Measurements from ENCODE around the gene NUP210.

Gene NUP210

DNA sequence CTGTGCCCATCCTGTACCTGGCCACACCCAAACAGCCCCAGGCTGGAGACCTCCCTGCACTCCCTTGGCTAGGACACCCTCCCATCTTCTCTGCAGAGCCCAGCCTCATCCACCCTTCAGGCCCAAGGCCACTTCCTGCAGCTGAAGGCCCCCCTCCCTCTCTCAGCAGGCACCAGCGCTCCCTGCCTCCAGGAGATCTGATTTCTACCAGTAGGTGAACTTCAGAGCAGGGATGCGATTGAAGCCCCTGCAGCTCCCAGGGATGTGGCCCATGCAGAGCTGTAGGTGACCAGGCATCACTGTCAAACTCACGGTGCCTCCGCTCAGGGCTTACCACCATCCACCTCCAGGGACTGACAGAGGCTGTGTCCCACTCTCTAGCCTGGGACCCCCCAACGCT, 96.3 kb downstream of the NUP210 start:
- DNase-seq (ENCODE audit: low read depth in 2 of 2): no peak

- no peak for DNase-seq (ENCODE audit: low read depth in 2 of 2)
Observed at GRCh38 chr3:13322324-13322723, 97.8 kb downstream of the NUP210 start.

- no peak for DNase-seq (ENCODE audit: low read depth in 2 of 2)
Observed at GRCh38 chr3:13319564-13320220, 100.4 kb downstream of the NUP210 start.

DNA sequence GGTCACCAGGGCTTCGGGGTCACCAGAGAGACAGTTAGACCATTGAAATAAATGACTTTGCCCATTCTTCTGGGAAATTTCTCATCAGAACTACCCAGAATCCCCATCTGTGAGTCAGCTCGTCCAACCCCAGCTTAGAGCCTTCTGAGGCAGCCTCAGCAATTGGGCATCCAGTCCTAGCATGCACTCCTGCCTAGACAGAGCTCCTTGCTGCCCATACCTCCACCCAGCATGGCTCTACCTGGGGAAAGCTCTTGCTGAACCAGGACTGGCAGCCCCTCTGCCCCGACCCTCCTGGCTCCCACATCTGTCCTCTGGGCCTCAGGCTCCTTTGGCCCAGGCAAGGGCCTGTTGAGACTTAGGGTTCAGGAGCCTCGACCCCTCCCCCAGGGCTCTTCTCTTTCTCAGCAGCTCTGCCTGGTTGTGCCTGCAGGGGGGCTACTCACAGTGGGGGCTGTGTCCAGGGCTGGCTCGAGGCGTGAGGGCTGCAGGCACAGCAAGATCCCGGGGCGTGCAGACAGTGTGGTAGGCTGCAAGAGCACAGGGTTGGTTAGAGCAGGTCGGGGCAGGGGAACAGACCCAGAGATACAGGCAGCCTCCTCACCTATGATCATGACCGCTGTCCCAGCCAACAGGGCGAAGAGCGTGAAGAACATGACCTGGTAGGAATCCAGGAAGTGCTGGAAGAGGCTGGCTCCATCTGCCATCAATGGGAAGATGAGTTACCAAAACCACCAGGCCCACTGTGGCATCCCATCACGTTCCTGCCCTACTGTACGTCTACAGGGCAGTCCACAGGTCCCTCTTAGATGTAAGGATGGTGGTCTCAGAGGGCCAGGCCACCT, 101.3 kb downstream of the NUP210 start:
- no peak for DNase-seq (ENCODE audit: low read depth in 2 of 2)

GRCh38 chr3:13317596-13318320, 102.4 kb downstream of the NUP210 start:
- no peak for DNase-seq (ENCODE audit: low read depth in 2 of 2)

GRCh38 chr3:13316603-13317002, 103.5 kb downstream of the NUP210 start:
- DNase-seq (ENCODE audit: low read depth in 2 of 2): no peak

DNA sequence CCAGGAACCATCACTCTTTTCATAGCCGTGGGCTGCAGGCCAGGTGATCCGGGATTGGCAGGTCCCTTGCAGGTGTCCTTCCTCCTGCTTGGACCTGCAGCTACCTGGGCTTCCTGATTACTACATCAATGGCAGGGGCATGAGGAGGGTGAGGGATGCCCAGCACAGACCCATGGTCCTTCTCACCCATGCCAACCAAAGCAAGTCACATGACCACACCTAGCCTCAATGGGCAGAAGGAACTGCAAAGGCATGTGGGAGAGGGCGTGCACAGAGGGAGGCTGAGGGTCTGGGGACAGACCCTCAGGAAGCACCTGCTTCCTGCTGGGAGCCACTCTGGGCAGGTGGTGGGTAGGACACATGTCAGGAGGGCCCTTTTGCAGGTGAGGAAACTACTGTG, 105.2 kb downstream of the NUP210 start:
- no peak for DNase-seq (ENCODE audit: low read depth in 2 of 2)

- no peak for DNase-seq (ENCODE audit: low read depth in 2 of 2)
Observed at GRCh38 chr3:13313813-13314212, 106.3 kb downstream of the NUP210 start.

DNA sequence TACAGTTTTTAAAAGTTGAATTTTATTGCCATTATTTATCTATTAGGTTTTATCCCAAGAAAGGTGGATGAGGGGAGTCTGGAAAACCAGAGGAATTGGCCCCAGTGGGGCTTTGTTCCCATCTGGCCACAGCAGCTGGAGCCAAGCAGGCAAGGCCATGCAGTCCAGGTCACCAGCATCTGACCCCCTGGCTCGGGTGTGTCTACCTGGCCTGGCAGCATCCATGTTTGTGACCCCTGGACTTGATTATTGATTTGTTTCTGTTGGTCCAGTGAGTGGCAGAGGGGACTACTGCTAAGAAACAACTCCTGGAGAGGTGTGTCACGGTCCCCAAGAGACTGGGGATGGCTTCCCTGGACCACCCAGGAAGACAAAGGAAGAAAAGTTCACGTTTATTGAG, 111.1 kb downstream of the NUP210 start:
- DNase-seq (ENCODE audit: low read depth in 2 of 2): no peak

GRCh38 chr3:13308380-13308801, 111.7 kb downstream of the NUP210 start:
- DNase-seq (ENCODE audit: low read depth in 2 of 2): no peak

- no peak for DNase-seq (ENCODE audit: low read depth in 2 of 2)
Observed at GRCh38 chr3:13307041-13307440, 113.1 kb downstream of the NUP210 start.

DNA sequence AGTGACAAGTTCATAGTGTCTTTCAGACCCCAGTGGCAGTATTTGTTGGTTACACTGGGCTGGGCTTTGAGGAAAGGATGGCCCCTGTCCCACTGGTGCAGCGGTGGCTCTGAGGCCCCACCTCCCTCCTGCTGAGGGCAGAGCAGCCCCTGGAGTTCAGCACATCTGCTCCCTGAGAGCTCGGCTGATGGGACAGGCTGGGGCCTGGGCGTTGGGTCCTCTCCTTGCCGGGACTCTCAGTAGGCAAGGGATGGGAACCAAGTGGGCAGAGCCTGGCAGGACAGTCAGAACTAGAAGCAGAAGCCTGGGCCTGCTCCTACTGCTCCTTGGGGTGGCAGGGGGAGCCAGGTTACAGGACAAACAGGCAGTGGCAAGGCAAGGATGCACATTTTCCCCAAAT, 114.5 kb downstream of the NUP210 start:
- DNase-seq (ENCODE audit: low read depth in 2 of 2): no peak

DNA sequence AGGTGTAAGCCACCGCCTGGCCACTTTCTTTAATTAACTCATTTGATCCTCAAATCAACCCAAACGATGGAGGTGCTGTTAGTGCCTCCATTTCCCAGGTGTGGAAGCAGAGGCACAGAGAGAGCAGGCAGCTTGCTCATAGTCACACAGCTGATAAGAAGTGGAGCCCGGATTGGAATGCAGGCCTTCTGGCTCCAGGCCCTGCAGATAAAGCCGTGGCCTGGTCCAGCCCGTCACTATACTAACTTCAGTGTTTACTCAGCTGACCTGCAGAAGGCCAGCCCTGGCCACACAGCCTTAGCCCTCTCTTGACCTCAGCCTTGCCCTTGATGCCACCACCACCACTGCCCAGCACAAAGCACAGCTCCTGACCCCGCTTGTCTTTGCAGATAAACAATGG, 116.7 kb downstream of the NUP210 start:
- DNase-seq (ENCODE audit: low read depth in 2 of 2): no peak

DNA sequence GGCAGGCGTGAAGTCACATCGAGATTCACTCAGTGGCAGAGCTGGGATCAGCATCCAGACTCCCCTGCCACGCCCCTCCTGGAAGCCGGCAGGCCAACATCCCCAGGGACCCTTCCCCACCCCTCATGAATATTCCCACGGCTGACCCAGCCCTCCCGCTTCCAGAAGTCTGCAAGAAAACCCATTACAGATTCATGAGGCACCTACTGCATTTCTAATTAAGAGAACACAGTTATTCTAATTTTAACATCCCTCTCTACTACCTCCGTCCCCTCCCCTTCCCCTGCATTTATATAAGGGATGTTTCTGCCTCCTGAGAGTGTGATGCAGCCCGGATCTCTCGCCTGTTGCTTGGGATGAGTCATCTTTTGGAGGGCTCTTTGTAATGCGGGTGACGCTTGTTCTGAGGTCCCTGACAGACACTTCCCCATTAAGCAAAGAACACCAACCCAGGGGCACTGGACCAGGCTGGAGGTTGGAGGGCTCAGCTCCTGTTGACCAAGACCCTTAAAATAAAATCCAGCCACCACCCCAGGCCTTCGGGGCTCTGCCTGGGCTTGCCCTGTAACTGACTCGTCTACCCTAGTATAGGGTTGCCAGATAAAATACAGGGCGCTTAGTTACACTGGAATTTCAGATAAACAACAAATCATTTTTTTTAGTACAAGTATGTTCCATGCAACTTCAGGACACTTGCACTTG, 118.7 kb downstream of the NUP210 start:
- DNase-seq (ENCODE audit: low read depth in 2 of 2): no peak

- no peak for DNase-seq (ENCODE audit: low read depth in 2 of 2)
Observed at GRCh38 chr3:13300546-13301285, 119.4 kb downstream of the NUP210 start.

GRCh38 chr3:13299531-13300155, 120.5 kb downstream of the NUP210 start:
- DNase-seq (ENCODE audit: low read depth in 2 of 2): no peak

DNA sequence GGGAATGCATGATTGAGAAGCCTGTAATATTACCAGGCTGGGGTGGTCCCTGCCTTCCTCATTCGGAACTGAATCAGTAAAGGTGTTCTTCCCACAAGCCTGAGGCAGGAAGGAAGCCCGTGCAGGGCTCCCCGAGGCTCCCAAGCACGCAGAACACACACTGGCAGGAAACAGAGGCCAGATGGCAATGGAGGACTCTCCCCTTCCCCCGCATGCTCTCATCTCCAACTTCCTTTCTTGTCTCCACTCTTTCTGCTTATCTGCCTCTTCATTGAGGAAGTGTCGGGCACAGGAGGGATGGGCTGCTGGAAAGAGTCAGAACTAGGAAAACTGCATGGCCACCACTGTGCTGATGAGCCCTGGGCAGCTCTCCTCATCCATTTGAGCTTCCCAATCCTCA, 123.5 kb downstream of the NUP210 start:
- DNase-seq (ENCODE audit: low read depth in 2 of 2): no peak

DNA sequence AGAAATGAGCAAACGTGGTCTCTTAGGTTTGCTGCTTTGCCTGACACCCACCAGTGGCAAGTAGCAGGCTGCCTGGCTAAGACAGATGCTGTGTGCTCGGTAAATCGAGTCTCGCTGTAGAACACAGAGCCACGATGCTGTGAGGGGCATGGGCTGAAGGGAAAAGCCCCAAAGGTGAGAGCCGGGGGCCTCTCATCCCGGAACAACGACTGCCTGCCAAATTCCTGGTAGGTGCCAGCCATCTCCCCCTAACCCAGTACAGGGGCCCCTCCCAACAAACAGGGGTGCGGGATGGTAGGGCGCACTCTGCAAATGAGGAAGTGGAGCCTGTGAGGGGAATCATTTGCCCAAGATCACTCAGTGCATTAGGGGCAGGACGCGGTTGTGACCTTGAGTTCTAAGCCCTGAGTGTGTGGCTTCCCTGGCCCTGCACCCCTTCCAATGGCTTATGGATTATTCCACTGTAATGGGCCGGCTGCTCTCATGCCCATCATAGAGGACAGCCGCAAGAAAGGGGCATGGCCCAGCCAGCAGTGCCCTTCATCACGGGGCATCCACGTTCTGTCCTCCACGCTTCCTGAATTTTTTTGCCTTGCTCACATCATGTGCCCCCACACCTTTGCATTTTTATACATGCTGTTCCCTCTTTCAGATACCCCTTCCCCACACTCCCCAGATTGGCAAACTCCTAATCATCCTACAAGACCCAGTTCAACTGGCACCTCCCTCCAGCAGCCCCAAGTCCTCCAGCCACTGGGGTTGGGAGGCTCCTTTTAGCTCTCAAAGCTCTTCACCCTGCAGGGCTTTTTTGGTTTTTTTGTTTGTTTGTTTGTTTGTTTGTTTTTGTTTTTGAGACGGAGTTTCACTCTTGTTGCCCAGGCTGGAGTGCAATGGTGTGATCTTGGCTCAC, 125.4 kb downstream of the NUP210 start:
- DNase-seq (ENCODE audit: low read depth in 2 of 2): no peak

DNA sequence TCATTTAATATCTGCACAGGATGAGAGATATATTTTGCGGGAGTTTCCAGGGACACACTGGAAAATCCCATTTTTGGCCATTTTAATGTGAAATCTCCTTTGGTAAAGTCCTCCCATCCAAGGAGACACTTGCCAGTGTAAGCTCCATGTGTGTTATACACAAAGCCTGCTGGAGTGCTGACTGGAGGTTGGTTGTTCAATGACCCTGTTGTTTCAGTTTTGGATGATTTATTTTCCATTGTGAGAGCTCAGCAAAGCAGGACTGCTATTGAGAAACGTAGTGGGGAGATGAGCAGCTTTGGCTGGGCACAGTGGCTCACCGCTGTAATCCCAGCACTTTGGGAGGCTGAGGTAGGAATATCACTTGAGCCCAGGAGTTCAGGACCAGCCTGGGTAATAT, 127.7 kb downstream of the NUP210 start:
- no peak for DNase-seq (ENCODE audit: low read depth in 2 of 2)

DNA sequence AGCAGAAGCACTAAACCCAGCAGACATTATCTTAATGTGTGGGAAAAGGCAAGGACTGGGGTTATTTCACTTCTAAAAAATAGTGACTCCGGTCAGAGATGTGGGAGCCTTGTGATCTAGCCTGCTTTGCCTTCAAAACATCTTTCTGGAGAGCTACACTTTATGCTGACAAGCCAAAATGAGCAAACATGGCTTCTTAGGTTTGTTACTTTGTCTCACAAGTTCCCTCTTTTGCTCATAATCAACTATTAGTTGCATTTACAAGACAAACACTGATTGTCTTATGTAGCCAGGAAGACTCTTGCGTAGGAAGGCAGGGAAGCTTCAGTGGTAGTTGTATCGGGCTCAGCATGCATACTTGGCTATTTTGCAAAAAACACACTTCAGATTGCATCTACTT, 129.2 kb downstream of the NUP210 start:
- no peak for DNase-seq (ENCODE audit: low read depth in 2 of 2)

All from stimulated activated CD8-positive, alpha-beta memory T cell treated with anti-CD3 and anti-CD28 coated beads, Interleukin-15, amount 100 ng/mL, for 4 hours (primary cell).